Stimulated activated CD4-positive, alpha-beta T cell treated with anti-CD3 and anti-CD28 coated beads, Interleukin-1b, Interleukin-23, amount 100 ng/mL, for 1 hour (primary cell): Measurements from ENCODE around the gene PTPRG.

Source experiments
- DNase-seq, 2 donors: peaks; one replicate each; pipeline ENCODE4 v3.0.0-alpha.2; 2020; ENCODE audit warnings: low read depth in 2 of 2

Gene PTPRG

DNA sequence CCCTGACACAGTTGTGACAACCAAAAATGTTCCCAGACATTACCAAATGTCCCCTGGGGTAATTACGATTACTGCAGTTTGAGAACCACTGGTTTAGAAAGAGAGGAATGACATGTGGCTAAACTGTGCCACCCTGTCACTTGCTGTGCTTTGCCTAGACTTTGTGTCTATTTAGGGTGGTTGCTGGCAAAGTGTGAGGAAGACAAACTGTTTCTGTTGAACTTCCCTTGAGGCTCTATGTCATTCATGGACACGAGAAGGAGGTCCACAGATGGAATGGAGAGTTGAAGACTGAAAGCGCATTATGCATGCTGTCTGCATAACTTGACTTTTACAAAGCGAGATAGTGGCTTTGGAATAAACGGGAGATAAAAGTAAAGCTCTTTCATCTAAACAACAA is 495.3 kb downstream of the PTPRG start:
- DNase-seq = no peak

- no peak for DNase-seq
These were observed 496.1 kb downstream of the PTPRG start for GRCh38 chr3:62057339-62058047.

DNA sequence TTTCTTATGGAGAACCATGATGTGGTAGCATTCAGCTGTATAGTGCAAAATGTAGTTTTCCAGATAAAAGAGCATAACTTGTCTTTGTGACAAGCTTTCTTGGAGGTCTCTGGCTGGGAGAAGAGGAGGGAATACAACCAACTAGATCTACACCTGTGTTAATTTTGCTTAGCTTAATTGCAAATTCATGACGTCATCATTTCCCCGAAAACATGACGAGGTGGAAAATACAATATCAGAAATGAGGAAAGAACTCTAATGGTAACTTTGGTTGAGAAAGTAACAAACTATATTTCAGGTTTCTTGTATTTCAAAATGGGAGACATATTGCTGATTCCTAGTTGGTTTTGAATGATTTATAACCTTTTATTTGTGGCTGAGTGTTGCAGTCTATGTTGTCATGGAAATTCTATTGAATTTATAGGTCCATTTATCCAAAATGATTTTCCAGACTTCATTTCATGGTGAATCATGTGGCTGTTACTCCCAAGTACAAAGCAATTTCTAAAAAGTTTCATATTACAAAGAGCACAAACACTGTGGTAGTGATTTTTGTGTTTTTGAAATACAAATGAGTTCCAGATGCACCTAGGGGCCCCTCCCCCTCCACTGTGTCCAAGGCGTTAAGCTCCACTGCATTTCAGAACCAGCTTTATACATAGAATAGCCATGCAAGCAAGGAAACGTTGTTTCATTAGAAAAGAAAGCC is 504.8 kb downstream of the PTPRG start:
- no peak for DNase-seq

- no peak for DNase-seq
These were observed 507.0 kb downstream of the PTPRG start for GRCh38 chr3:62068337-62068736.

GRCh38 chr3:62070891-62071290 is 509.5 kb downstream of the PTPRG start:
- no peak for DNase-seq

GRCh38 chr3:62073038-62073437 is 511.7 kb downstream of the PTPRG start:
- DNase-seq = no peak

DNA sequence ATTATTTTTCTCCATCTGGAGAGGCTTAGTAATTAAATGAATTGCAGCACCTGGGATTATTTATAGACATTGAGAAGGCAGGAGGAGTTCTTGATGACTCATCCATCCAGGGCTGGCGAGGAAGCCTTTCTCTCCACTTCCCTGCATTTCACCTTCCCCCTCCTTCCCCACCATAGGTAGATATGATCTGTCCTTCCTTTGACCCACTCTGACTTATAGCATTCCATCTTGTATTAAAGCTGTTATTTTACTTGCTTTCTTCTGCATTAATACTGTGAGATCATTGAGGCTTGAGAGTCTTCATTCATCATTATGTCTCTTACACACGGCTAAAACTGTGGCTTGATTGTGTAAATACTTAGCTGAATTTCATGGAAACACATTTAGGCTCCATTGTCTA is 523.2 kb downstream of the PTPRG start:
- DNase-seq = no peak

DNA sequence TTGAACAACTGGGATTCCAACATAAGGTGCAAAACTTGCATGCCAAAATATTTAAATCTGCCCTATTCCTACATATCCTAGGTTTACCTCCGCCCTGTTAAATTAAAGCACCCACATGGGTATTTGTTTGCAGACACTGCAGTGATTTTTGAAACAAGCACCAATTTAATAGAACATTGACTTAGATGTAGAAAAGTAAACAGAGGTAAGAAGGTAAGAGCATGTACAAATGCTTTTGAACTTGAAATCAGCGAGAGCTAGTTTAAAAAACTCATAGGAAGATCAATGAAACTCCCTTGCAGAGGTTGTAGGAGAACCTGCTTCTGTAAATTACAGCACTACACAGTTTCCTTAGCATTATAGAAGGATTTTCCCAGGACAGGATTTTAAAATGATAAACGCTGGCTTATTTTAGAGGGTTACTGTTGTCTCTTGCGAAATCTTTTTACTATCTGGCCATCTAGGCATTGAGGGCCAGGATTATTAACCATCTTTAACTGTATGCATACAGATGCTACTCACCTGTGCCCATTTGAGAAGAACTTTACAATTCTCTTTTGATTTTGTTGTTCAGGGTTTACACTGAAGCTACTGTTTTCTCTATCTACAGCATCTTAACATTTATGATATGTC is 527.2 kb downstream of the PTPRG start:
- no peak for DNase-seq

- no peak for DNase-seq
These were observed 528.7 kb downstream of the PTPRG start for GRCh38 chr3:62090066-62090465.

- no peak for DNase-seq
These were observed 529.1 kb downstream of the PTPRG start for GRCh38 chr3:62090519-62090918.

- no peak for DNase-seq
These were observed 531.7 kb downstream of the PTPRG start for GRCh38 chr3:62093025-62093424.

DNA sequence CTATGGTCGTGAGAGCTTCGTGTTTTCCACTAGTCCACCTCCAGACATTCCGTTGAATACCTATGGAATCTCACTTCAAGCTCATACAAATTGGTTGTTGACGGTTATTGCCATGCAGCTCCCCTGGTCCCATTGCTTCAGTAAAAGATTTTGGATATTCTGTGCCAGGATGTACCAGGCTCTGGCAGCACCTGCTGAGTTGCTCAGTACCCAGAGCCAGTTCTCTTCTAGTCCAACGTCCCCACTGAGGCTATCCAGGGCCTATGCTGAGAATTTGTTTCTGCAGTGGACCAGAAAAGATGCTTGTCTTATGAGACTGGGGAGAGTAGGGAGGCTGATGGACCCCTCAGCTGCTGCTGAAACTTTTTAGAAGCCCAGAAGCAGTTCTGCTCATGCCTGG is 533.1 kb downstream of the PTPRG start:
- no peak for DNase-seq

GRCh38 chr3:62095080-62095479 is 533.7 kb downstream of the PTPRG start:
- no peak for DNase-seq

DNA sequence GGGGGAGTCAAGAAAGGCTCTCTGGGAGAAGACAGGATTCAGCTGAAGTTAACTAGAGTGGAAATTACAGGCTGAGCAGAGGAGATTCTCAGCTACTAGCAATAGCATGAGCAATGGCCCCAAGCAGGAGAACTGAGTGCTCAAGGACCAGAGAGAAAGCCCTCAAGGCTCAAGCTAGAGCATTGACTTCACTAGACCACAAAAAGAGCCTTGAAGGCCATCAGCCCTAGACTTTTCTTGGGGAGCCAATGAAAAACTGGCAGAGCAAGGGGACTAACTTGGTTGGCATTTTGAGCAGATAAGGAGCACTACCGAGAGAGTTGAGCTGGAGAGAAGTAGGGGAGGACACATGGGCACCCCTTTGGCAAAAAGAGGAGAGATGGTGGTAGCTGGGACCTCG is 534.4 kb downstream of the PTPRG start:
- no peak for DNase-seq

DNA sequence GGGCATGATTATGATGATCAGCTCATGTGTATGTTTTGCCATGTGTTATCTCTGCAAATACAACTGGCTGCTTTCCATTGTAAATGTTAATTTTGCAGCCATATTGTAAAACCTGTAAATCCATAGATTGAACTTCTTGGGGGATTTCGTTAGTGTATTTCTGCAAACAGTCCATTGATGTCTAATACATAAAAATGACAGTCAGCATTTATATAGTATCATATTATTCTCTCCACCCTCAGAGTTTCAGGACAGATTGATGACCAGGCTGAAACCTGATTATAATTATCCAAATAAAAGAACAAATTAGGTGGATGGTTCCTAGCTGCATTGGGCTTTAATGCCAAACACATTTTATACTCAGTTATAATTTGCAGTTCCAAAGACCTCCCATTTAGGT is 535.1 kb downstream of the PTPRG start:
- DNase-seq = no peak

DNA sequence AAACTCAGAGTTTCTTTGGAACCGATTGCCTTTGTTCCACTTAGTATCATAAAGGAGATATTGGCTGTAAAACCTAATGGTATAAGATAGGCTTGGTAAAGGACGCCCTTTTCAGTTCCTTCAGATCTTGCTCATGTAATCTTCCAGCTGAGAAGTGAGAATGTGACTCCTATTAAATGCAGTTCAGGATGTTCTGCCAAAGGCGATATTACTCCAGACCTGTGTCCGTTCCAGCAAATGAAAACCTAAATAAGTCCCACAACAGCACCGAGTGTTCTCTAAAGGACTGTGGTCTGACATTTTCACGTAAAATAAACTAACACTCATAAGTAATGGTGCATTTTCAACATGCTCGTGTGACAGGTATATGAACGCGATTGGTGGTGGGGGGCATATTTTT is 535.8 kb downstream of the PTPRG start:
- DNase-seq = no peak

DNA sequence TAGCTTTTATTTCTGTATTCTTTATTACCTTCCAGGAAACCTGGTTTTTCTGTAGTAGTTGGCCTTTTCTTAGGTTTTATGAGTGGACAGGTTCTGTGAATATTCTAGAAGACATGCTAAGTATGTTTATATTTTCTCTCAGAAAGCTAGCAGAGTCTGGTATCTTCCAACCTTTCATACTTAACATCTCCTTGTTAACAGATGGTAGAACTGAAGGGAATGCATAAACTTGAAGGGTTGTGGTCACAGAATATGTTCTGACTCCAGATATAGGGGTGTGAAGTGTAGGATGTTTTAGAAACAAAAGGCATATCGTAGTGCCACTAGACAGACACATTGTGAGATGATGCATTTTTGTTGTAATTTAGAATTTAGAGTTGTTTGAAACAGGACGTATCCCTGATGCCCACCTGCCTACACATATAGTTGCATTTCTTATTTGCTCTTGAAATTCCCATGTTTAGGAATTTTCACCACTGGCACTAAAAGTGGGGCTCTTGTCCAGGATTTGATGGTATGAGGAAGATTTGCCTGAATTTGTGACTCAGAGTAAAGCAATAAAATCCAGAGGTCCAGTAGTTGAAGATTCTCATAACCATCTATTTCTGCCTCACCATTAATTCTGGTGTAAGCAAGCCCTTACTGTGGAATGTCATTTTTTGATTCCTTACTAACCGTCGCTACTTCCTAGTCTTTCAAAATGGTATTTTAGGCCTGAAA is 537.4 kb downstream of the PTPRG start:
- no peak for DNase-seq

DNA sequence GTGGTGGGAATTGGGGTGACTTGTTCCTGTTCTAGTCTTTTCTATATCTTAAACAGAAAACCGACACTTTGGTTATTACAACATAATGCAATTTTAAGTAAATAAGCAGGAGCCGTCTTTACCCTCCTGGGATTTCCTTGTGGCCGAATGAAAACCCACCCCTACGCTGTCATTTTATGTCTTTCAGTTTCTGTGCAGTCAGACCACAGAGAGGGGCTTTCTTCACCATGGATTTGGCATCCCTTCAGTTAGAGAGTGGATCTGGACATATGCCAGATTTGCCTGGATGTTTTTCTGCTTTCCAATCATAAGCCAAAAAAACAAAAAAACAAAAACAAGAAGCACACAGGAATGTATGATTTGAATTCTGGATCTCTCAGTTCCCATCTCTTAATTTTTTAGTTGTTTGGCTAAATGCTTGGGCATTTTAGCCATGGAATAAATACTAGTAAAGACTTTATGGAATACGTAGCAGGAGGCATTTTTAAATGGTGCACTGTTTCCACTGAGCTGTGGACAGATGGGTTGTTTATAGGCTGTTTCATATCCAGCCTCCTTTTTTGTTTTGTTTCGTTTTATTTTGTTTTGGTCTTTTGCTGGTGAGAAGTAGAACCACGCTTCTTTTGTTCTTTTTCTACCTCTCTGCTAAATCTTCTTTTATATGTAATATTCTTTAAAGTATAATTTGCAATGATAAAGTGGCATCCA is 539.1 kb downstream of the PTPRG start:
- no peak for DNase-seq

DNA sequence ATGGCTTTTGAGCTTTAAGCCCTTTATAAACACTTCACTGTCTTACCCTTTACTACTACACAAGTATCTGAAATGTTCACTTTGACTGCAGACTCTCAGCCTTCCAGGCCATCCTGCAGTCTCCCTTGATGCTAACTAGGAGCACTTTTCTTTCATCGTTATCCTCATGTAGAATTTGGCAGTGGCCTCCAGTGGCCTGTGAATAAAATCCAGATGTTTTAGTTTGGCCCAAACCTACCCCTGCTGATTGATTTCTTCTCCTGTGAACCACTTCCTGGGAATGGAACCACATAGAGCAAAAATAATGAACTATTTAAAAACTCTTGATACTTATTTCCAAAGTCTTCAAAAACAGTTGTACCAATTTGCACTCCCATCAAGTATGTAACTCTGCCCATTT is 540.1 kb downstream of the PTPRG start:
- no peak for DNase-seq

GRCh38 chr3:62103531-62103930 is 542.2 kb downstream of the PTPRG start:
- DNase-seq = no peak

GRCh38 chr3:62109534-62109933 is 548.2 kb downstream of the PTPRG start:
- no peak for DNase-seq
